Stimulated activated CD8-positive, alpha-beta memory T cell treated with anti-CD3 and anti-CD28 coated beads, Interleukin-4, amount 100 ng/mL, for 4 hours (primary cell): ENCODE results near the gene DIAPH2.
"Not testable (repeated sequence)": the region's sequence is repeated elsewhere in the genome, so short reads cannot be mapped to it uniquely, and the experiment has no call there.

Experiments
- DNase-seq, 2 donors: peaks; one replicate each; pipeline ENCODE4 v3.0.0-alpha.2; 2020; ENCODE audit warnings: low read depth in 2 of 2, low spot score in 1 of 2

The DIAPH2 gene

DNA sequence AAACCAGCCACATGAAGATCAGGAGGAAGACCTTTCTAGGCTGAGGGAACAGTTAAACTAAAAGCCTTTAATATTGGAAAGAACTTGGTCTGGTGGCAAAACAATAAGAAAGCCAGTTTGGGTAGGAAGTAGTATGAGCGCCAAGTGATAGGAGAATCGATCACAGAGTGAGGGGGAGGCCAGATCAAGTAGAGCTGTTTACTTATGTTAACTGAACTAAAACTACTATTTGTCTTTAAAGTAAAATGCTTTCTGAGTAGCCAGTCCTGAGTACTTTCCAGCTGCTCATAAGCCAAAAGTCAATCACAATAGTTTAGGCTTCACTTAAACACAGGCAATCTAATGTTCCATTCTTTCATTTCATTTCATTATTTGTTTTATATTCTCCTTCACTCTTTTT, 136.3 kb downstream of the DIAPH2 start:
- DNase-seq: no peak

DNA sequence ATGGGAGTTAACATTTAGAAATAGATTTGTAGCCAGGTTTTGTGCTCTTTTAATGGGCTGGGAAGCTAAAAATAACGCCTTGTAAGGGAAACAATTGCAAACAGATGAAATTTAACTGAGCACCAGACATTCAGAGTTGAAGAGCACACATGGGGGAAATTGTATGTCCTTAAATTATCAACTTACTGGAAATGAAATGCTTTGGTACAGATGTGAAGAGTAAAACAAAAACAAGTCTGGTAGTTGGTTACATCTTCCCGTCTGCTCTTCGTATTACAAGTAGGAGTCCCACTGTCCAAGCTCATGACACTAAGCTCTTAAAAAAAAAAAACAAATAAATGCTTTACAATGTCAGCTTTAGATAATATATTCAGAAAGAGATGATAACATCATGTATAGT, 139.5 kb downstream of the DIAPH2 start:
- DNase-seq: no peak

GRCh38 chrX:96833333-96833732, 148.7 kb downstream of the DIAPH2 start:
- no peak for DNase-seq

- DNase-seq: no peak
Observed at GRCh38 chrX:96834137-96834536, 149.5 kb downstream of the DIAPH2 start.

- DNase-seq: no peak
Observed at GRCh38 chrX:96835660-96836289, 151.1 kb downstream of the DIAPH2 start.

- DNase-seq: no peak
Observed at GRCh38 chrX:96837808-96838207, 153.2 kb downstream of the DIAPH2 start.

DNA sequence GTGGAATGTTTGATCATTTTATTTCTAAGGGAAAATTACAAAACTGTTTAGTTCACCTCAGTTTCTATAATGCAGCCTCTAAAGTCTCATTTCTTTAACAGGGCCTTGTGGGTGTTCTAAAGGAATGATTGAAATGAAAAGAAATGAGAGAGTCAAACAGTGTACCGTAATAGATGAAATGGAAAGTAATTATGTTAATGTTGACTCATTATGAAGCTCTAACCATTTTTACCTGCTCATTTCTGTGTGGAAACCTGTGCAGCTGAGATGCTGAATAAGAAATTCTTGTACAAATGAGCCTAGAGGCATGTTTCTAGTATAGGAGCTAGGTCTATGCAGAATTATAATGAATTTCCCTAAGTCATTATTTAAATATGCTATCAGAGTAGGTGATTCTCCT, 153.9 kb downstream of the DIAPH2 start:
- no peak for DNase-seq

GRCh38 chrX:96841325-96841724, 156.7 kb downstream of the DIAPH2 start:
- DNase-seq: no peak

DNA sequence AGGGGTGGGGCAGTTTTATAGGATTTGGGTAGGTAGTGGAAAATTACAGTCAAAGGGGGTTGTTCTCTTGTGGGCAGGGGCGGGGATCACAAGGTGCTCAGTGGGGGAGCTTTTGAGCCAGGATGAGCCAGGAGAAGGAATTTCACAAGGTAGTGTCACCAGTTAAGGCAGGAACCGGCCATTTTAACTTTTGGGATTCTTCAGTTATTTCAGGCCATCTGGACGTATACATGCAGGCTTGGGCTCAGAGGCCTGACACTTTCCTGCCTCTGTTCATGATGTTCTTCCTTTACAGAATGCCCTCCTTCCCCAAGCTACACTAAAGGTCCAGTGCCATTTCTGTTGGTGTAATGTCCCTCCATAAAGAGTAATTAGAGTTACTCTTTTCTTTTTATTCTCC, 157.2 kb downstream of the DIAPH2 start:
- DNase-seq: not testable (repeated sequence)

- no peak for DNase-seq
Observed at GRCh38 chrX:96843566-96843965, 158.9 kb downstream of the DIAPH2 start.

DNA sequence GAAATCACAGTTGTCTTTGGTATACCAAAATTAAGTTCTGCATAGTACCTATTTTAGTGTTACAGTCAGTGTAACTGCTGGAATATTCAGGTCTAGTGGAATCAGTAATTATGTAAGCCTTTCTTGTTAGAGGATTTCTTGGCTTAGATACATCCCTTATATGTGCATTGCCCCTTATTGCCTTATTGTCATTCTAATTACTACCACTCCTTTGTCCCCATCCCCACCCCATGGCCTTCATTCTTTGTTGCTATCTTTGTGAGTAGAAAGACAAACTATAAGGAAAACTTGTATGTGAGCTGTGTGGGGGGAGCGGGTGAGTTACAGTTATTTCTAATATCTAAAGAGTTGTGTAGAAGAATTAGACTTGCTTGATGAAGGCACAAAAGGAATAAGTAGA, 162.2 kb downstream of the DIAPH2 start:
- no peak for DNase-seq

- DNase-seq: not testable (repeated sequence)
Observed at GRCh38 chrX:96859422-96859821, 174.8 kb downstream of the DIAPH2 start.

GRCh38 chrX:96861218-96861617, 176.6 kb downstream of the DIAPH2 start:
- no peak for DNase-seq

GRCh38 chrX:96861661-96862060, 177.0 kb downstream of the DIAPH2 start:
- no peak for DNase-seq

DNA sequence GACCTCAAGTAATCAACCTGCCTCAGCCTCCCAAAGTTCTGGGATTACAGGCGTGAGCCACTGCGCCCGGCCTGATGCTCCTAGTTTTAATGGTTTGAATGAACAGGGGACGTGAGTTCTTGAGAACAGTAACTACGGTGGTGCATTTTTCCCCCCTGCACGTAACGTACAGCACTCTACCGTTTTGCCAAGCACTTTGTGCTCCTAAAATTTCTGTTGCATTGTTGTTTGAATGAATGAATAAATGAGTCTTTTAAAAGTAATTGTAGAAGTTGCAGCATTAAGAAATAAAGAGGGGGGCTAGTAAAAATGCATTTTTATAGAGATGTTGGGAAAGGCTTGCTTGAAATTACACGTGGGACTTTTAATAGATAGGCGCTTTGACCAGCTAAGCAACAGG, 199.0 kb downstream of the DIAPH2 start, which contains the start of gene RPA4:
Gene RPA4, plus strand, starts transcription at position 301 of the 400 bp plus-strand sequence. CDS start 403 bp downstream, outside the sequence.
- DNase-seq: no peak

DNA sequence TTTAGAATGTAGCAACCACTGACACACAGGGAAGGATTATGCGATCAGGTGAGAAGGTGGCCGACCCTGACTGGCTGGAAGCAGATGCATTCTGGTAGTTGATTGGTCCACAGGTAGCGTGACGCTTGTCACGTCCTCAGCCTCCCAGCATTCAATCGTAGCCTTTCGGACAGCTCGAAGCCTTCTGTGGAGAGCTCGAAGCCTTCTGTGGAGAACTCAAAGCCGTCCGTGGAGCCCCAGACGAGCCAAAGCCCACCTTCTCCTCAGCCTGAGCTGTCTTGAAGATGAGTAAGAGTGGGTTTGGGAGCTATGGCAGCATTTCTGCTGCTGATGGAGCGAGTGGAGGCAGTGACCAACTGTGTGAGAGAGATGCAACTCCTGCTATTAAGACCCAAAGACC, 199.4 kb downstream of the DIAPH2 start:
- DNase-seq: no peak

- DNase-seq: no peak
Observed at GRCh38 chrX:96889726-96890125, 205.1 kb downstream of the DIAPH2 start.

DNA sequence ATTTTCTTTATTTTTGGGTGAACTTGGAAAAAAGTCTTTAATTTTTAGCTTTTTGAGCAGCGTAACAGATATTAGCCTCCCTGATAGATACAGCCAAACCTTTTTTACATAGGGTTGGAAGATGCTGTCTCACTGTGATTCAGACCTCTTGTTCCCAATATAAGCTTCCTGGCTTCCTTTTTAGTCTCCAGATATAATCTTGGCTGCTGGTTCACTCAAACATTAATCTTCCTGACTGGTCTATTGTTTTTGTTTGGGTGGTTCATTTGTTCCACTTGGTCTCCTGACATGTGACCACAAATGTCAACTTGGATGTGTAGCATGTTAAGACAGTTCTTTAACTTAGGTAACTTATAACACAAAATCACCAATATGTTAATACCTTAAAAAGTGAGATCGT, 222.1 kb downstream of the DIAPH2 start:
- no peak for DNase-seq

DNA sequence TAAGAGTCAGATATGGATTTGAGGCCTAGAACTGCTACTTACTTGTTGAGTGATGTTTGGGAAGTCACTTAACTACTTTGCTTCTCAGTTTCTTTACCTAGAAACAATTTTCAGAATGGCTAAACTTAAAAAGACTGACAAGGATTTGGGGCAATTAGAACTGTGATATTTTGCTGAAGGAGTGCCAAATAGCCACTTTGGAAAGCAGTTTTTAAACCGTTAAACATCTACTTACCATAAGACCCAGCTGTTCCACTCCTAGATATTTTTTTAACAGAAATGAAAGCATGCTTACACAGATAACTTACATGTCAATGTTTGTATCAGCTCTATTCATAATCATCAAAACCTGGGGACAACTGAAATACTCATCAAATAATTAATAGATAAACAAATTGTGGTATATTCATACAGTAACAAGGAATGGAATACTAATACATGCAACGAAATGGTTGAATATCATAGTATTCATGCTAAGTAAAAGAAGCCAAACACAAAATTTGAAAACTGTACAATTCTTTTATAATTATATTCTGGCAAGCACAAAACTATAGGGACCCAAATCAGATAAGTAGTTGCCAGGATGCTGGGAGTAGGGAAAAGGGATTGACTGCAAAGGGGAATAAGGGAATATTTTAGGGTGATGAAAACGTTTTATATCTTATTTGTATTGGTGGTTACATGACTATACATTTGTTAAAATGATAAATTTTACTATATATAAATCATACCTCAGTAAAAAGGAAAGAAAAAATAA, 223.1 kb downstream of the DIAPH2 start:
- DNase-seq: no peak

DNA sequence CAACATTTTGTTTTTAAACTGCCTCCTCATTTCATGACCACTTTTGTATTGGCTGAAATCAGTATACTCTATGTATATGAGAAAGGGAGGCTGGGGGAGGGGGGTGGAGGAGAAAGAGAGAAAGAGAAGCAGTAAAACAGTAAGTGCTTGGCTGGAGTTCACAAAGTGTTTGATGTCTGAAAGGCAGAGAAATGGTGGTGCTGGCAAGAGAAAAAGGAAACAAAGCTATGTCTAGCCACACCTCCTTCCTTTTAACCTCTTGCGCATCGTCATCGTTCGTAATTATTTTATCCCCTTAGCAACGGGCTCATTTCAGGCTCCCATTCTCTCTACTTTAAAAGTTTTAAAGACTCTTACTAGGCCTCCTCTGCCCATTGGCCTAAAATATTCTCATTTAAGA, 224.6 kb downstream of the DIAPH2 start:
- no peak for DNase-seq

GRCh38 chrX:96918864-96919263, 234.2 kb downstream of the DIAPH2 start:
- no peak for DNase-seq

DNA sequence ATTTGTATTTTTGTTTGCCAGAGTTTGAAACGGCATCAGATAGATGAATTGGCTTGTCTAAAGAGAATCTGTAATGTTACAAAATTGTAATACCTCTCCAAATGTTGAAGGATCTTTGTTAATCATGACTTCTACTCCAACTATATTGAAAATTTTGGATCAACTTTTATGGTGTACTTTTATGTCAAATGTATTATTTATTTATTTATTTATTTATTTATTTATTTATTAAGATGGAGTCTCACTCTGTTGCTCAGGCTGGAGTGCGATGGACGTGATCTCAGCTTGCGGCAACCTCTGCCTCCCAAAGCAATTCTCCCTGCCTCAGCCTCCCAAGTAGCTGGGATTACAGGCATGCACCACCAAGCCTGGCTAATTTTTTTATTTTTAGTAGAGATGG, 235.0 kb downstream of the DIAPH2 start:
- DNase-seq: no peak

GRCh38 chrX:96924581-96924980, 239.9 kb downstream of the DIAPH2 start:
- no peak for DNase-seq
